BJ (cell line): ENCODE data around the gene POU2AF2. TPM values are rescaled to one million over a fixed set of nuclear protein-coding genes. Genes with fewer than 3 reads are reported as not detected.

Experiments
- CTCF ChIA-PET: fragments of 350-600 bp; formaldehyde crosslinking; extraction: SDS; loops from one replicate; lab custom pipeline; 2021; ENCODE audit warnings: antibody characterized with exemption, inconsistent platforms; lab: Yijun Ruan, JAX
- POLR2A ChIA-PET: fragments of 300-600 bp; sonication (Branson Sonifier 250); formaldehyde crosslinking; extraction: SDS; loops from one replicate; lab custom pipeline; 2021; ENCODE audit warnings: antibody characterized with exemption; lab: Charles Lee
- DNase-seq: peaks from one replicate; pipeline ENCODE4 v3.0.0-alpha.2; 2011; ENCODE audit warnings: low read depth
- H3K27me3 ChIP-seq: 2 replicates; pipeline ENCODE4 v1.6.0; 2011; ENCODE audit warnings: low read length; ENCODE audit not compliant: control insufficient read depth, insufficient read depth
- H3K36me3 ChIP-seq: 2 replicates; pipeline ENCODE4 v1.5.1; 2011; ENCODE audit warnings: low read length; ENCODE audit not compliant: control insufficient read depth, insufficient read depth
- H3K4me3 ChIP-seq: 2 replicates; pipeline ENCODE4 v1.5.1; 2011; ENCODE audit warnings: low read depth, mild to moderate bottlenecking, control low read depth, low read length
- polyA plus RNA-seq: library from polyadenylated mRNA; depleted of rRNA; stranded (reverse); fragments of >200 nt; gene quantifications from 2 replicates; pipeline ENCODE4 v1.2.3, GENCODE V29; 2011
- TF ChIP-seq, protein P1 (sequence below): IDR thresholded peaks from 2 replicates; pipeline ENCODE4 v1.5.1; 2011; ENCODE audit warnings: low read depth, mild to moderate bottlenecking, control low read depth, inconsistent platforms, low read length, moderate library complexity; ENCODE audit not compliant: insufficient read depth

Gene POU2AF2
- polyA plus RNA-seq, 1 experiment, result not detected

DNA sequence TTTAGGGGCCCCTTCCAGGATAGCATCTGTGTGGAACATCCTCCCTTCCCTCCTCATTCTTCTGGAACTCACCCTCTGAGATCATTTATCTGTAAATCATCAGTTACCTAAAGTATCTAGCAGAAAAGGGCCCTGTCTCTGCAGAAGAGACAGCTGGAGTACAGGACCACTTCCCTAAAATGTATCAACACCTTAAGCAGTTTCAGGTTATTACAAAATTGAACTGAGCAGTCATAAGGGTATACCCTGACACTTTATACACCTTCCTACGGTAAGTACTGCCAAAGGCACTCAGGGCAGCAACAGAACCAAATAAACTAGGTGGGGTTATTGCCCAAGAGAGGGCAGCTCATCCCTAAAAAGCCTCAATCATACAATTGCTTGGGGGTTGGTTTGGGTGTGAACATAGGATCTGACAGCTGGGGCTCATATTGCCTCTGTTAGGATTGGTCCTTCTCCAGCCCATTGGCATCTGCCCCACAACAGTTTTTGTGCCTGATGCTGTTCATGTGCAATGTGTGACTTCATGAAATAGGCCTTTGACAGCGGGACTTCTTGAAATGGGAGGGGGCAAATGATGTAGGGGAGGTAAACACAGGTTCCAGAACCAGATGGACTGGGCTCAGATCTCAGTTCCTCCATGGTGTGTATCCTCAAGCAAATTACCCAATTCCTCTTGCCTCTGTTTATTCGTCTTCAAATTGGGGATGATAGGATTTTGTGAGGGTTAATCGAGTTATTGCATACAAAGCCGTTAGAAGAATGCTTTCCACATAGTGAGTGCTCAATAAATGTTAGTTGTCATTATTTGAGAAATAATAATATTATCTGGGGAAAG is 55.7 kb downstream of the POU2AF2 start:
- no peak for DNase-seq
- H3K27me3 ChIP-seq, result peaks cover 36% of the 10 kb centered on the region
- POLR2A ChIA-PET, result no interaction called here
- no peaks in the 10 kb centered on the region for H3K36me3 ChIP-seq
- no peak overlapping the region for H3K4me3 ChIP-seq
- TF ChIP-seq, protein P1, sequence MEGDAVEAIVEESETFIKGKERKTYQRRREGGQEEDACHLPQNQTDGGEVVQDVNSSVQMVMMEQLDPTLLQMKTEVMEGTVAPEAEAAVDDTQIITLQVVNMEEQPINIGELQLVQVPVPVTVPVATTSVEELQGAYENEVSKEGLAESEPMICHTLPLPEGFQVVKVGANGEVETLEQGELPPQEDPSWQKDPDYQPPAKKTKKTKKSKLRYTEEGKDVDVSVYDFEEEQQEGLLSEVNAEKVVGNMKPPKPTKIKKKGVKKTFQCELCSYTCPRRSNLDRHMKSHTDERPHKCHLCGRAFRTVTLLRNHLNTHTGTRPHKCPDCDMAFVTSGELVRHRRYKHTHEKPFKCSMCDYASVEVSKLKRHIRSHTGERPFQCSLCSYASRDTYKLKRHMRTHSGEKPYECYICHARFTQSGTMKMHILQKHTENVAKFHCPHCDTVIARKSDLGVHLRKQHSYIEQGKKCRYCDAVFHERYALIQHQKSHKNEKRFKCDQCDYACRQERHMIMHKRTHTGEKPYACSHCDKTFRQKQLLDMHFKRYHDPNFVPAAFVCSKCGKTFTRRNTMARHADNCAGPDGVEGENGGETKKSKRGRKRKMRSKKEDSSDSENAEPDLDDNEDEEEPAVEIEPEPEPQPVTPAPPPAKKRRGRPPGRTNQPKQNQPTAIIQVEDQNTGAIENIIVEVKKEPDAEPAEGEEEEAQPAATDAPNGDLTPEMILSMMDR, result no peak
- CTCF ChIA-PET, result interaction anchor here (1.1 to 1.7 kb wide), 2 partner anchors 9 to 145 kb away, joined by 3 to 6 read pairs; no protein-coding TSS in a partner anchor

DNA sequence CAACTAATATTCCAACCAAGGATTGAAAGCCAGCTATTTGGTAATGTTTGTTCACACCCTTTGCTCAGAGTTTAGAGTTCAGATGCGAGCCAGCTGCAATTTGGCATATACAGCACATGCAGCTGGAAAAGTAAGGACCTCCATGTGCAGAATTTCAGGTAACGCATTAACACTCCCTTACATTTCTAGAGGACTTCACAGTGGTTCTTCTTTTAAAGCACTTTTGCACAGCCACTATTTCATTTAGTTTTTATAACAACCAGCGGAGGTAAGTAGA is 56.3 kb downstream of the POU2AF2 start:
- CTCF ChIA-PET, result interaction anchor here (1.1 to 1.7 kb wide), 2 partner anchors 9 to 144 kb away, joined by 3 to 6 read pairs; no protein-coding TSS in a partner anchor
- Histone ChIP-seq H3K27me3 (peaks cover 33% of the 10 kb centered on the region), H3K36me3 (no peaks in the 10 kb centered on the region), H3K4me3 (no peak overlapping the region)
- DNase-seq, result no peak
- TF ChIP-seq, protein P1, result no peak
- POLR2A ChIA-PET, result no interaction called here

DNA sequence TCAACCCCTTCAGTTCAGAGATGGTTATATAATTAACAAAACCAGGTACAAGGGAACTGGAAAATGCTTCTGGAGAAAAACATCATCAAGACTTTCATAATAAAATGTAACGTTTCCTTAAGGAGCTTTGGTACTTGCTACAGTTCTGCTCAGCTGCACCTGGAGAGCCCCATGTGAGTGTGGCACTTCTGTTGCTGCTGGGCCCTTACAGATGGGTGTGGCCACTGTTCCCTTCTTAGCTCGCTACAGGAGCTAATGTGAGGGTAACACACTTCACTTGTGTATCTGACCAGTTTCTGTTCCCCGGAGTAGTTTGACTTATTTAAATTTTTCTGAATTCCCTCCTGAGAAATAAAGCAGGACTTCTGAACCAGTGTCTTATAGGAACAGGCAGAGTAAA is 56.8 kb downstream of the POU2AF2 start:
- CTCF ChIA-PET, result interaction anchor here (1.1 to 1.7 kb wide), 2 partner anchors 8 to 144 kb away, joined by 3 to 6 read pairs; no protein-coding TSS in a partner anchor
- Histone ChIP-seq H3K36me3 (no peaks in the 10 kb centered on the region), H3K4me3 (no peak overlapping the region), H3K27me3 (peaks cover 32% of the 10 kb centered on the region)
- DNase-seq, result no peak
- TF ChIP-seq, protein P1, result no peak
- POLR2A ChIA-PET, result no interaction called here

DNA sequence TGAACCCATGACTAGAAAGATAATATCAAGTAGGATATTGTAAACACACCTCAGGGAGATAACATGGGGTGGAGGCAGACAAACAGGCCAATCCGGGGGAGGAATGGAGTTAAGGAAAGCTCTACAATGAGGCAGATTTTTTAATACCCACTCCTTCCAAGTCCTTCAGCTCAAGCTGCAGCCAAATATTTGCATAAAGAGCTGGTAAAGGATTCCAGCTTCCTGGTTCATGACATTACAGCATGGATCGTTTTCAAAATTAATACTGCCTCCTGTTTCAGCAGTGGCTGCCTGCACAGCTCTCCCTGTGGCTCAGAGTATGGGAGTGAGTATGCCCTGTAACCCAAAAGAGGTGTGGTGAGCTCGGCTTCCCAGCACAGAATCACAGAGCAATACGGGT is 57.9 kb downstream of the POU2AF2 start:
- TF ChIP-seq, protein P1, result no peak
- POLR2A ChIA-PET, result no interaction called here
- H3K36me3 ChIP-seq, result no peaks in the 10 kb centered on the region
- CTCF ChIA-PET, result interaction anchor here (1.0 to 1.8 kb wide), 3 partner anchors 123 to 982 kb away, joined by 3 to 5 read pairs (median 4); no protein-coding TSS in a partner anchor
- no peak overlapping the region for H3K4me3 ChIP-seq
- H3K27me3 ChIP-seq, result peaks cover 40% of the 10 kb centered on the region
- DNase-seq, result no peak

DNA sequence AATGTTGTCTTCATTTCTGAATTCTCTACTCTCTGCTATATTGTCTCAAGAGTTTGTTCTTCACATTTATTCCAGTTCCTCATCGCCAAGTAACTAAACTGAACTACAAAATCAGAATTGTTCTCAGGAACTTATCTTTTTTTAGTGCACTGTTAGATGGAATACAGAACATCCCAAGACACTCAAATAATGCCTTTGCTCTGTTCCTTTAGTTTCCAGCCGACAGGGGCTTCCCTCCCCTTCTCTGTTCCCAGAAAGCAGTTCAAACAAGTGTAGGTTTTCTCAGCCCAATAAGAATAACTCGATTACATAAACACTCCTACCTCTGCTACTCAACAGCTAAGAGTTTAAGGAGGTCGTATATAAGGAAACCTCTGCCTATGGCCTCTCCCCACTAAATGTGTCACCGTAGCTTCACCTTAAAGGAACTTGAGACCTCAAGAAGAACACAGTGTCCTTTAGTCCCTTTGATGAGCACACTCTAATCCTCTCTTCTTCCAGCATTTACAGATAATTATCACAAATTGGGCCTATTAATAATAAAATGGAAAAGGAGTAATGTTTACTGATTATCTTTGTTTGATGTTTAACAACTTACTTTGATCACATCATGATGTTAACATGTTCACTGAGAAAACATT is 59.8 kb downstream of the POU2AF2 start:
- peaks cover 32% of the 10 kb centered on the region for H3K27me3 ChIP-seq
- POLR2A ChIA-PET, result no interaction called here
- TF ChIP-seq, protein P1, result no peak

More for the DNA sequence above, 59.8 kb downstream of the POU2AF2 start:
- no peaks in the 10 kb centered on the region for H3K36me3 ChIP-seq
- CTCF ChIA-PET, result no interaction called here
- no peak for DNase-seq
- H3K4me3 ChIP-seq, result no peak overlapping the region
